Small intestine (tissue), 7 donors: Measurements from ENCODE around the gene UBE2C. TPM values are rescaled to one million over a fixed set of nuclear protein-coding genes. Genes with fewer than 3 reads are reported as not detected.

Source experiments
- DNase-seq, 2 donors: peaks; one replicate each; pipeline versions ENCODE4 v3.0.0 to v3.0.0-alpha.2; 2013
- FAIRE-seq: peaks from 2 replicates; lab custom pipeline; 2012; peaks lifted over from hg19 to GRCh38; lab: Jason Lieb, UNC
- H3K27ac ChIP-seq, 3 donors: one replicate each; pipeline ENCODE4 v1.5.1; 2013; ENCODE audit warnings: low read length in 2 of 3, mild to moderate bottlenecking in 2 of 3, control low read depth in 1 of 3, inconsistent platforms in 1 of 3, low read depth in 1 of 3, moderate library complexity in 1 of 3
- H3K27me3 ChIP-seq, 3 donors: one replicate each; pipeline ENCODE4 v1.6.1; 2013; ENCODE audit warnings: low read length in 3 of 3, inconsistent platforms in 1 of 3; ENCODE audit not compliant: control insufficient read depth in 3 of 3, insufficient read depth in 3 of 3
- H3K36me3 ChIP-seq, 3 donors: one replicate each; pipeline ENCODE4 v1.6.1; 2013; ENCODE audit warnings: low read length in 3 of 3, inconsistent platforms in 1 of 3, low read depth in 1 of 3, mild to moderate bottlenecking in 1 of 3, moderate library complexity in 1 of 3; ENCODE audit not compliant: control insufficient read depth in 3 of 3, insufficient read depth in 2 of 3
- H3K4me1 ChIP-seq, 3 donors: one replicate each; pipeline ENCODE4 v1.6.1; 2013; ENCODE audit warnings: low read length in 2 of 3, inconsistent platforms in 1 of 3, low read depth in 1 of 3, mild to moderate bottlenecking in 1 of 3, moderate library complexity in 1 of 3; ENCODE audit not compliant: control insufficient read depth in 3 of 3, insufficient read depth in 2 of 3
- H3K4me3 ChIP-seq, 3 donors: one replicate each; pipeline ENCODE4 v1.5.1; 2013; ENCODE audit warnings: low read length in 3 of 3, control low read depth in 1 of 3, inconsistent platforms in 1 of 3, low read depth in 1 of 3, mild to moderate bottlenecking in 1 of 3, moderate library complexity in 1 of 3
- H3K9me3 ChIP-seq, 2 donors: one replicate each; pipeline ENCODE4 v1.6.1; 2013; ENCODE audit warnings: low read depth in 1 of 2, low read length in 1 of 2; ENCODE audit not compliant: control insufficient read depth in 2 of 2, insufficient read depth in 1 of 2
- WGBS, 3 donors: extraction: QIAGEN DNeasy Blood & Tissue Kit; methylation state at CpG; one replicate each; pipeline ENCODE4 v1.1.7; 2013; 5-methylcytosine and 5-hydroxymethylcytosine counted together
- polyA plus RNA-seq, 4 donors: library from polyadenylated mRNA; stranded (reverse) in 3 of 4; unstranded in 1 of 4; fragments of 200-250 nt in 3 of 4; fragments of 120-200 nt in 1 of 4; gene quantifications; one replicate each; pipeline versions ENCODE4 v1.2.1 to v1.2.3, GENCODE V29; 2013
- donor health status: healthy with polysubstance abuse.
- donor health status: control.
- donor health status: control.
- donor health status: Bipolar disorder and iron deficiency.
- donor health status: healthy.

Gene UBE2C
- polyA plus RNA-seq, 4 donors, result 10.8 to 99.6 (median 24.0) TPM

- peaks cover 0 to 19% (median 2%) of the 10 kb centered on the region in 3 donors for H3K4me1 ChIP-seq
- H3K4me3 ChIP-seq, result no peak overlapping the region
- FAIRE-seq (no peak), DNase-seq (peak in 1 of 2 donors; percentile 19)
- no peak overlapping the region for H3K27ac ChIP-seq
- H3K9me3 ChIP-seq, result no peaks in the 10 kb centered on the region
- H3K27me3 ChIP-seq, result no peaks in the 10 kb centered on the region
- H3K36me3 ChIP-seq, result no peaks in the 10 kb centered on the region
- WGBS, 3 donors, result 13 to 54% (median 51%) methylated on average over 1 to 2 of the region's 2 CpGs
Observed at GRCh38 chr20:45774945-45775344, 37.5 kb upstream of the UBE2C start.

- H3K36me3 ChIP-seq, result no peaks in the 10 kb centered on the region
- H3K4me1 ChIP-seq, result peaks cover 0 to 19% (median 2%) of the 10 kb centered on the region in 3 donors
- no peak overlapping the region for H3K4me3 ChIP-seq
- no peaks in the 10 kb centered on the region for H3K27me3 ChIP-seq
- FAIRE-seq (no peak), DNase-seq (no peak)
- 81 to 87% (median 87%) methylated on average over 6 of the region's 6 CpGs for WGBS, 3 donors
- no peak overlapping the region for H3K27ac ChIP-seq
- no peaks in the 10 kb centered on the region for H3K9me3 ChIP-seq
Observed at GRCh38 chr20:45775411-45775810, 37.0 kb upstream of the UBE2C start.

- Histone ChIP-seq H3K36me3 (no peaks in the 10 kb centered on the region), H3K9me3 (no peaks in the 10 kb centered on the region), H3K4me1 (peaks cover 0 to 7% (median 5%) of the 10 kb centered on the region in 3 donors), H3K27me3 (no peaks in the 10 kb centered on the region), H3K27ac (no peak overlapping the region), H3K4me3 (no peak overlapping the region)
- DNase-seq (no peak), FAIRE-seq (no peak)
- WGBS, 3 donors, result 79 to 93% (median 91%) methylated on average over 7 of the region's 7 CpGs
Observed at GRCh38 chr20:45776931-45777330, 35.5 kb upstream of the UBE2C start.

- WGBS, 3 donors, result 44 to 56% (median 45%) methylated on average over 8 of the region's 8 CpGs
- DNase-seq, result peak; percentile 31 to 32
- Histone ChIP-seq H3K4me3 (no peak overlapping the region), H3K27me3 (no peaks in the 10 kb centered on the region), H3K4me1 (peaks cover 0 to 7% (median 7%) of the 10 kb centered on the region in 3 donors), H3K9me3 (no peaks in the 10 kb centered on the region), H3K36me3 (no peaks in the 10 kb centered on the region), H3K27ac (peak overlapping the region in 2 of 3 donors; percentile 54 to 63)
- no peak for FAIRE-seq
Observed at GRCh38 chr20:45779011-45779915, 33.2 kb upstream of the UBE2C start.

- no peaks in the 10 kb centered on the region for H3K36me3 ChIP-seq
- FAIRE-seq (no peak), DNase-seq (no peak)
- no peak overlapping the region for H3K4me3 ChIP-seq
- H3K27ac ChIP-seq, result peak overlapping the region in 1 of 3 donors; percentile 63
- WGBS, 3 donors, result 80 to 94% (median 91%) methylated on average over 4 of the region's 4 CpGs
- H3K4me1 ChIP-seq, result peaks cover 0 to 7% (median 7%) of the 10 kb centered on the region in 3 donors
- H3K27me3 ChIP-seq, result no peaks in the 10 kb centered on the region
- H3K9me3 ChIP-seq, result no peaks in the 10 kb centered on the region
Observed at GRCh38 chr20:45780159-45780558, 32.3 kb upstream of the UBE2C start.

- Histone ChIP-seq H3K4me1 (peaks cover 0 to 7% (median 7%) of the 10 kb centered on the region in 3 donors), H3K36me3 (no peaks in the 10 kb centered on the region), H3K4me3 (no peak overlapping the region), H3K27ac (peak overlapping the region in 1 of 3 donors; percentile 7), H3K9me3 (no peaks in the 10 kb centered on the region), H3K27me3 (no peaks in the 10 kb centered on the region)
- WGBS, 3 donors, result 21 to 37% (median 35%) methylated on average over 4 of the region's 4 CpGs
- DNase-seq (no peak), FAIRE-seq (no peak)
Observed at GRCh38 chr20:45781391-45781931, 31.0 kb upstream of the UBE2C start.

- WGBS, 3 donors, result 40 to 61% (median 43%) methylated on average over 4 of the region's 4 CpGs
- Histone ChIP-seq H3K4me3 (no peak overlapping the region), H3K9me3 (no peaks in the 10 kb centered on the region), H3K27ac (no peak overlapping the region), H3K36me3 (no peaks in the 10 kb centered on the region), H3K27me3 (no peaks in the 10 kb centered on the region), H3K4me1 (peaks cover 0 to 7% (median 7%) of the 10 kb centered on the region in 3 donors)
- no peak for FAIRE-seq
- DNase-seq, result no peak
Observed at GRCh38 chr20:45782890-45783289, 29.6 kb upstream of the UBE2C start.

- 24 to 75% (median 42%) methylated on average over 6 of the region's 6 CpGs for WGBS, 3 donors
- H3K27me3 ChIP-seq, result no peaks in the 10 kb centered on the region
- peaks cover 0 to 7% (median 7%) of the 10 kb centered on the region in 3 donors for H3K4me1 ChIP-seq
- no peaks in the 10 kb centered on the region for H3K9me3 ChIP-seq
- no peak for FAIRE-seq
- H3K36me3 ChIP-seq, result no peaks in the 10 kb centered on the region
- no peak overlapping the region for H3K27ac ChIP-seq
- peak in 1 of 2 donors; percentile 49 for DNase-seq
- no peak overlapping the region for H3K4me3 ChIP-seq
Observed at GRCh38 chr20:45783656-45784294, 28.7 kb upstream of the UBE2C start.
